ENCODE data around the gene TBC1D22A. TPM values are rescaled to one million over a fixed set of nuclear protein-coding genes. Genes with fewer than 3 reads are reported as not detected.

TBC1D22A gene
- total and polyA plus RNA-seq, 9 of the 15 experiments (the other 6 are each of a cell fraction or from before 2014, with no cell fraction given), result 0.20 to 11.5 (median 5.2) TPM

DNA sequence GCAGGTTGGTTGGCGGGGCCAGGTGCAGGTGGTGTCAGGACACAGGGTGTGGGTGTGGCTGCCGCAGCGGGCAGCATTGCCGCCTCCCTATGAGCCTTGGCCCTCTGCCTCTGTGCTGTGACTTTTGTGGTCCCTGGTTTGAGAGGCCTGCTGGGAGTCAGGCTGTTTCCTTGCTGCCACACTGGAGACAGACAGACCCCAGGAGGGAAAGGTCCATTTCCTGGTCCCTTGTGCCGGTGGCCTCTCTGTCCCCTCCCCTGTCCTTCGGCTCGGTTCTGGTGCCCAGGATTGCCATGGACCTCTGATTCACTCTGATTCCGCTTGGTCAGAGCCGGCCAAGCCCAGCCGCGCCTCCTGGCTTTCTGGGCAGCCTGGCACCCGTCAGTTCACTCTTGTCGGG is 196.9 kb downstream of the TBC1D22A start:
- no peaks in the 10 kb centered on the region for H4K20me1 ChIP-seq (replicated peaks; ENCODE audit: control insufficient read depth, insufficient read depth, low read length)
- no peaks in the 10 kb centered on the region for H3K36me3 ChIP-seq (ENCODE audit: control insufficient read depth, insufficient read depth, low read length)
- no peak overlapping the region for H3K4me3 ChIP-seq
- WGBS (ENCODE audit: insufficient coverage, low coverage, missing lambda C conversion rate), result 80% methylated on average over 9 of the region's 13 CpGs
- no TSS peak for BruUV-seq (replicated peaks)
- no peaks in the 10 kb centered on the region for H3K79me2 ChIP-seq (ENCODE audit: control insufficient read depth, insufficient read depth, low read length)
- ChIA-PET CTCF (ENCODE audit: low intra/inter-chr PET ratio) (no interaction called here), POLR2A (no interaction called here)
- DNase-seq (ENCODE audit: extremely low read depth in 1 of 4, low spot score in 3 of 4), result no peak
- H3K4me1 ChIP-seq (replicated peaks in 1 of 2; ENCODE audit: control insufficient read depth in 2 of 2, insufficient read depth in 2 of 2, low read length in 2 of 2), result no peaks in the 10 kb centered on the region; a peak in 1 of 5 replicates
- H3K9ac ChIP-seq (ENCODE audit: insufficient read depth in 1 of 2, low read depth in 2 of 2, low read length in 2 of 2), result no peak overlapping the region
- H3K27ac ChIP-seq (ENCODE audit: extremely low read depth, low read depth, low read length), result no peak overlapping the region
- H3K9me3 ChIP-seq (replicated peaks; ENCODE audit: control insufficient read depth, insufficient read depth, low read depth, low read length), result no peaks in the 10 kb centered on the region
- intact Hi-C loops (cut with micrococcal nuclease) (no loop called here), in situ Hi-C loops (cut with MboI) (no loop called here)
- H2AFZ ChIP-seq (ENCODE audit: low read depth, low read length), result no peak overlapping the region
- no peaks in the 10 kb centered on the region for H3K27me3 ChIP-seq (ENCODE audit: control insufficient read depth in 2 of 2, insufficient read depth in 2 of 2, low read length in 2 of 2)
- no peak for TF ChIP-seq ARID4B (CRISPR knock-in tag; IDR thresholded peaks at IDR 0.05)
- H3K4me2 ChIP-seq (ENCODE audit: insufficient read depth, low read length), result no peak overlapping the region
- H3K9me1 ChIP-seq (ENCODE audit: control insufficient read depth, insufficient read depth, low read length), result no peaks in the 10 kb centered on the region
- ATAC-seq, result no peak
- FAIRE-seq, result no peak

Measured in K562 (cell line).